Stimulated activated CD4-positive, alpha-beta T cell treated with anti-CD3 and anti-CD28 coated beads, Interleukin-1b, Interleukin-23, amount 100 ng/mL, for 24 hours (primary cell): ENCODE measurements around the gene ENO2.

ENCODE experiments used
- DNase-seq, 4 experiments: peaks; one replicate each; pipeline ENCODE4 v3.0.0-alpha.2; 2020; ENCODE audit warnings: low read depth in 4 of 4, low spot score in 1 of 4

Gene ENO2

GRCh38 chr12:6960593-6961277, 46.4 kb downstream of the ENO2 start:
- DNase-seq, result no peak

DNA sequence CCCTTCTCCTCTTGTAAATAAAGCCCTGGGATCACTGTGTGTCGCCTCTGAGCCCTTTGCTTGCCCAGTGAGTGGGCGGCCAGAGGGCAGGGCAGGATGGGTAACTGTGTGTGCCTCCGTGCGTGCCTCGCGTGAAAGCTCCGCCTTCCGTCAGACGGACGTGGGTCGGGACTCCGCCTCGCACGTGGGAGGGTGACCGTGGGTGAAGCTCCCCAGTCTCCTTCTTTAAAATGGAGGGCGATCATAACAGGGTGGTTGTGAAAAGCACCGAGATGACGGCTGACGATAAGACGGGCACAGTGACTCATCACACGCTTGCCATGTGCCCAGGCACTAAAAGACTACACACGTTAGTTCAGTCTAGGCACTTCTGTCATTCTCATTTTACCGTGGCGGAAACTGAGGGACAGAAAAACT, 46.9 kb downstream of the ENO2 start:
- DNase-seq, result peak; percentile 74 to 94 (median 86)

DNA sequence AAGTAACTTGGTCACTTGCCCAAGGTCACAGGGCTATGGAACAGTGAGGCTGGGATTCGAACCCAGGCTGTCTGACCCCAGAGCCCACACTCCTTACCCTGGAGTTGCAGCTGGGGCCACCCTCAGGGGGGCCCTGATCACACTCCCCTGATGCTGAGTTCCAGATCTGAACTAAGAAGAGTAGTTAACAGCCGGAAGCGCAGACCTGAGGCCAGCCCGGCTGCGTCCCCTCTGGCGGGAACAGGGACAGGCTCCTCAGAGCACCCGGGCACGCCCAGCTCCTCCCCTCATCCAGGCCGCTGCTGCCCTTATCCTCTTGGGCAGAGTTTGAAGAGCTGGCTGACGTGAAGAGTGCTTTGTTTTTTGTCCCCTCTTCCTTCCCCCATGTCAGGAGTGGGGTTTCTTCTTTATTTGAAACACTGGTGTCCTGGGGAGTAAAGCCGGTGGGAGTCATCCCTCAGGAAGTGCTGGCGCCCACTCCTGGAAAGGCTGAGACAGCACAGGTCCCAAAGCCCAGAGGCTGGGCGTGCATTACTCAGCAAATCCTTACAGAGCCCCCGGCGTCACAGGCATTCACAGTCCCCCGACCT, 47.4 kb downstream of the ENO2 start:
- DNase-seq, result peak in 1 of 4 experiments; percentile 54

DNA sequence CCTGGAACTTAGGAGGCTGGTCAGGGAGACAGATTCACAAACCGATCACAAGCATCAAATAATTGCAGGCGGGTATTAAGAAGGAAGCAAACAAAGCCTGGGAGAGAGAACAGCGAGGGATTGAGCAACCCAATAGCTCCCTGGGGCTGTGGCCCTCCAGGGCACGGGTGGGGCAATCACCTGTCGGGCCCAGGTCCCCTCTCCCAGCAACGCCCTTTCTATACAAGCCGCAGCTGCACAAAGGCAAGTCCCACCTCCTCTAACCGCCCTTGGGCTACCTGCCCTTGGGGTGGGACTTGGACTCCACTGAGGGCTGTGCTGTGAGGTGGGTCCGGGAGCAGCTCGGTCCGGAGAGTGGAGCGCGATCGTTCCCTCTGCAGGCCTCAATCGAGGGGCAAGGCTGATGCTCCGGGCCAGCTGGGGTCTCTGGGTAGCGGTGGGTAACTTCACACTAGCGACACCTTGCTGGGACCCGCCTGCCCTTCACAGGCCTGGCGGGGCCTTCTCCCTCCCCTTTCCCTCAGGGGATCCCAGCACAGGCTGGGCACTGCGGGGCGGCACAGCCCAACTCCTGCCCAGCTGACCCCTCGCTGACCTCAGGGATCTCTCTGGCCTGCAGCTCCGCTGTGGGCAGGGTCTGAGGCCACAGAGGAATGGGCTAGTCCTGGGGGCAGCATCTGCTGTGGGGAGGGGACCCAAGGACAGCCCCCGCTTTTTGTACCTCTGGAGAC, 48.1 kb downstream of the ENO2 start:
- DNase-seq, result no peak

- no peak for DNase-seq
Measured at GRCh38 chr12:6963016-6963731, 48.8 kb downstream of the ENO2 start.

GRCh38 chr12:6963791-6964413, 49.5 kb downstream of the ENO2 start:
- no peak for DNase-seq

- no peak for DNase-seq
Measured at GRCh38 chr12:6964605-6965025, 50.2 kb downstream of the ENO2 start.

- peak; percentile 80 to 87 (median 84) for DNase-seq
Measured at GRCh38 chr12:6965026-6965661, 50.8 kb downstream of the ENO2 start.

- no peak for DNase-seq
Measured at GRCh38 chr12:6965714-6966113, 51.3 kb downstream of the ENO2 start.

GRCh38 chr12:6966351-6966750, 52.0 kb downstream of the ENO2 start:
- no peak for DNase-seq

- DNase-seq, result no peak
Measured at GRCh38 chr12:6967651-6968100, 53.3 kb downstream of the ENO2 start.

GRCh38 chr12:6968426-6968825, 54.0 kb downstream of the ENO2 start:
- DNase-seq, result no peak

GRCh38 chr12:6970096-6970527, 55.7 kb downstream of the ENO2 start:
- no peak for DNase-seq
